ENCODE results near the gene TMEM14B.
"Not testable (repeated sequence)": the region's sequence is repeated elsewhere in the genome, so short reads cannot be mapped to it uniquely, and the experiment has no call there.

Gene TMEM14B

GRCh38 chr6:10725716-10726115 is 21.9 kb upstream of the TMEM14B start:
- no peak for DNase-seq (ENCODE audit: low read depth in 1 of 2, low spot score in 1 of 2)
- in situ Hi-C loops (cut with HindIII; ENCODE audit: low pct_unique_long_range_greater_than_20kb, low sequenced_read_pairs), result no loop called here
- no peak for TF ChIP-seq JUND (IDR thresholded peaks at IDR 0.05; ENCODE audit: low read depth)

- no peak for TF ChIP-seq JUND (IDR thresholded peaks at IDR 0.05; ENCODE audit: low read depth)
These were observed 17.4 kb upstream of the TMEM14B start for GRCh38 chr6:10730254-10730653.

GRCh38 chr6:10733151-10733715 is 14.4 kb upstream of the TMEM14B start:
- no peak for DNase-seq (ENCODE audit: low read depth in 1 of 2, low spot score in 1 of 2)
- no peak for TF ChIP-seq JUND (IDR thresholded peaks at IDR 0.05; ENCODE audit: low read depth)
- in situ Hi-C loops (cut with HindIII; ENCODE audit: low pct_unique_long_range_greater_than_20kb, low sequenced_read_pairs), result no loop called here

More at GRCh38 chr6:10730254-10730653, 17.4 kb upstream of the TMEM14B start:
- in situ Hi-C loops (cut with HindIII; ENCODE audit: low pct_unique_long_range_greater_than_20kb, low sequenced_read_pairs), result no loop called here
- DNase-seq (ENCODE audit: low read depth in 1 of 2, low spot score in 1 of 2), result no peak

- no peak for TF ChIP-seq JUND (IDR thresholded peaks at IDR 0.05; ENCODE audit: low read depth)
- no peak for DNase-seq (ENCODE audit: low read depth in 1 of 2, low spot score in 1 of 2)
- in situ Hi-C loops (cut with HindIII; ENCODE audit: low pct_unique_long_range_greater_than_20kb, low sequenced_read_pairs), result no loop called here
These were observed 13.7 kb upstream of the TMEM14B start for GRCh38 chr6:10733863-10734262.

- TF ChIP-seq JUND (IDR thresholded peaks at IDR 0.05; ENCODE audit: low read depth), result no peak
- in situ Hi-C loops (cut with HindIII; ENCODE audit: low pct_unique_long_range_greater_than_20kb, low sequenced_read_pairs), result no loop called here
- DNase-seq (ENCODE audit: low read depth in 1 of 2, low spot score in 1 of 2), result no peak
These were observed 10.9 kb upstream of the TMEM14B start for GRCh38 chr6:10736731-10737130.

- no peak for DNase-seq (ENCODE audit: low read depth in 1 of 2, low spot score in 1 of 2)
- no peak for TF ChIP-seq JUND (IDR thresholded peaks at IDR 0.05; ENCODE audit: low read depth)
- in situ Hi-C loops (cut with HindIII; ENCODE audit: low pct_unique_long_range_greater_than_20kb, low sequenced_read_pairs), result no loop called here
These were observed 7.5 kb upstream of the TMEM14B start for GRCh38 chr6:10740061-10740460.

- in situ Hi-C loops (cut with HindIII; ENCODE audit: low pct_unique_long_range_greater_than_20kb, low sequenced_read_pairs); DNase-seq (ENCODE audit: low read depth in 1 of 2, low spot score in 1 of 2): not testable (repeated sequence)
These were observed 6.0 kb upstream of the TMEM14B start for GRCh38 chr6:10741643-10742042.

- no peak for DNase-seq (ENCODE audit: low read depth in 1 of 2, low spot score in 1 of 2)
- TF ChIP-seq JUND (IDR thresholded peaks at IDR 0.05; ENCODE audit: low read depth), result no peak
- in situ Hi-C loops (cut with HindIII; ENCODE audit: low pct_unique_long_range_greater_than_20kb, low sequenced_read_pairs), result no loop called here
These were observed 5.4 kb upstream of the TMEM14B start for GRCh38 chr6:10742251-10742650.

- no peak for DNase-seq (ENCODE audit: low read depth in 1 of 2, low spot score in 1 of 2)
- in situ Hi-C loops (cut with HindIII; ENCODE audit: low pct_unique_long_range_greater_than_20kb, low sequenced_read_pairs), result no loop called here
- TF ChIP-seq JUND (IDR thresholded peaks at IDR 0.05; ENCODE audit: low read depth), result no peak
These were observed 4.1 kb upstream of the TMEM14B start for GRCh38 chr6:10743515-10743914.

GRCh38 chr6:10745116-10745515 is 2.5 kb upstream of the TMEM14B start:
- TF ChIP-seq JUND (IDR thresholded peaks at IDR 0.05; ENCODE audit: low read depth), result no peak
- in situ Hi-C loops (cut with HindIII; ENCODE audit: low pct_unique_long_range_greater_than_20kb, low sequenced_read_pairs), result no loop called here
- no peak for DNase-seq (ENCODE audit: low read depth in 1 of 2, low spot score in 1 of 2)

- in situ Hi-C loops (cut with HindIII; ENCODE audit: low pct_unique_long_range_greater_than_20kb, low sequenced_read_pairs), result no loop called here
- no peak for TF ChIP-seq JUND (IDR thresholded peaks at IDR 0.05; ENCODE audit: low read depth)
- no peak for DNase-seq (ENCODE audit: low read depth in 1 of 2, low spot score in 1 of 2)
These were observed 722 bp upstream of the TMEM14B start for GRCh38 chr6:10746915-10747250.

- no peak for TF ChIP-seq JUND (IDR thresholded peaks at IDR 0.05; ENCODE audit: low read depth)
- in situ Hi-C loops (cut with HindIII; ENCODE audit: low pct_unique_long_range_greater_than_20kb, low sequenced_read_pairs), result no loop called here
- no peak for DNase-seq (ENCODE audit: low read depth in 1 of 2, low spot score in 1 of 2)
These were observed 2.1 kb downstream of the TMEM14B start for GRCh38 chr6:10749734-10750133.

- DNase-seq (ENCODE audit: low read depth in 1 of 2, low spot score in 1 of 2); in situ Hi-C loops (cut with HindIII; ENCODE audit: low pct_unique_long_range_greater_than_20kb, low sequenced_read_pairs): not testable (repeated sequence)
These were observed 3.0 kb downstream of the TMEM14B start for GRCh38 chr6:10750568-10750967.

- in situ Hi-C loops (cut with HindIII; ENCODE audit: low pct_unique_long_range_greater_than_20kb, low sequenced_read_pairs), result not testable (repeated sequence)
These were observed 4.2 kb downstream of the TMEM14B start for GRCh38 chr6:10751757-10752156.

More at GRCh38 chr6:10751757-10752156, 4.2 kb downstream of the TMEM14B start:
- not testable (repeated sequence) for DNase-seq (ENCODE audit: low read depth in 1 of 2, low spot score in 1 of 2)
